Transverse colon (tissue), 4 donors: Measurements from ENCODE around the gene CAGE1. TPM values are rescaled to one million over a fixed set of nuclear protein-coding genes. Genes with fewer than 3 reads are reported as not detected.
"Not testable (repeated sequence)": the region's sequence is repeated elsewhere in the genome, so short reads cannot be mapped to it uniquely, and the experiment has no call there.

Source experiments
- DNase-seq: peaks from one replicate; pipeline ENCODE4 v3.0.0-alpha.2; 2019
- H3K27ac ChIP-seq, 4 donors: fragments of 200-600 bp; sonication (generic); 2 replicates each; pipeline ENCODE4 v1.5.1; 2016 to 2018; ENCODE audit warnings: inconsistent platforms in 4 of 4
- H3K27me3 ChIP-seq: fragments of 200-600 bp; sonication (generic); 2 replicates; pipeline ENCODE4 v1.5.1; 2017; ENCODE audit warnings: inconsistent platforms
- H3K36me3 ChIP-seq, 4 donors: fragments of 200-600 bp; sonication (generic); 2 replicates each; pipeline ENCODE4 v1.5.1; 2017 to 2019; ENCODE audit warnings: inconsistent platforms in 4 of 4
- H3K4me1 ChIP-seq, 4 donors: fragments of 200-600 bp; sonication (generic); 2 replicates each; pipeline ENCODE4 v1.5.1; 2017 to 2020; ENCODE audit warnings: inconsistent platforms in 4 of 4
- H3K4me3 ChIP-seq, 4 donors: fragments of 200-600 bp; sonication (generic); 1 replicate in 1 of 4; 2 replicates in 3 of 4; pipeline versions ENCODE4 v1.5.1 to v1.6.1; 2017 to 2019; ENCODE audit warnings: inconsistent platforms in 4 of 4
- H3K9me3 ChIP-seq, 2 donors: fragments of 200-600 bp; sonication (generic); 2 replicates each; pipeline ENCODE4 v1.5.1; 2017 to 2019; ENCODE audit warnings: inconsistent platforms in 2 of 2
- EP300 ChIP-seq: sonication (generic); formaldehyde crosslinking; IDR thresholded peaks from one replicate; pipeline ENCODE4 v1.6.1; 2017; ENCODE audit warnings: antibody characterized with exemption, low read depth
- POLR2A ChIP-seq: fragments of 450-650 bp; IDR thresholded peaks from one replicate; pipeline ENCODE4 v1.6.1; 2016; ENCODE audit warnings: antibody characterized with exemption, mild to moderate bottlenecking, moderate library complexity
- POLR2AphosphoS5 ChIP-seq, 3 donors: sonication (generic); formaldehyde crosslinking; IDR thresholded peaks; one replicate each; pipeline ENCODE4 v1.6.1; 2016; ENCODE audit warnings: antibody characterized with exemption in 3 of 3
- WGBS, 2 donors: methylation state at CpG; one replicate each; pipeline ENCODE4 v1.1.5; 2018; ENCODE audit warnings: low coverage in 1 of 2; 5-methylcytosine and 5-hydroxymethylcytosine counted together
- in situ Hi-C, 4 donors: fragments of 200-750 bp; cut with MboI; loops; one replicate each; pipeline versions ENCODE4 v1.15.0 to v1.15.1; 2017; ENCODE audit warnings: low sequenced_read_pairs in 3 of 4, low pct_ligation_motif_present in 1 of 4, low pct_unique_long_range_greater_than_20kb in 1 of 4
- intact Hi-C: fragments of 100-400 bp; cut with DNase I; formaldehyde crosslinking; loops from one replicate; pipeline ENCODE4 v1.15.1; 2023; ENCODE audit warnings: low total_unique reads
- total RNA-seq, 4 donors: library from RNA; depleted of rRNA; stranded (reverse); fragments of >200 nt; gene quantifications; one replicate each; pipeline ENCODE4 v1.1.0, GENCODE V29; 2016
- TF ChIP-seq, protein P1 (sequence below), 5 experiments: fragments of 200-600 bp in 3 of 5; fragments of 450-650 bp in 2 of 5; sonication (generic) in 3 of 5; IDR thresholded peaks; 1 replicate in 2 of 5; 2 replicates in 3 of 5; pipeline ENCODE4 v1.5.1; 2016 to 2017; ENCODE audit warnings: antibody characterized with exemption in 5 of 5, inconsistent platforms in 3 of 5, mild to moderate bottlenecking in 2 of 5, moderate library complexity in 1 of 5

CAGE1 gene
- total RNA-seq, 4 donors from 2014 or later: not detected

DNA sequence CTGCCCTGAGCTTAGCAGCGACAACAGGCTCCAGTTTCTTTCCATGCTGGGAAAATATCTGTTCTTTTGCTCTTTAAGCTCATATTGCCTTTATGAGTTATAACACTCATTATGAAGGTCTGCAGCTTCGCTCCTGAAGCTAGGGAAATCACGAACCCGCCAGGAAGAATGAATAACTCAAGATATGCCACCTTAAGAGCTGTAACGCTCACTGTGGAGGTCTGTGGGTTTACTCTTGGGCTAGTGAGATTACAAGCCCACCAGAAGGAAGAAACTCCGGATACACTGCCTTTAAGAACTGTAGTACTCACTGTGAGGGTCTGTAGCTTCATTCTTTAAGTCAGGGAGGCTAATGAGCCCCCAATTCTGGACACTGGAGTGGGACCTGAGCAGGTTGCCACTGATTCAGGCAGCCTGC, 73.6 kb downstream of the CAGE1 start:
- DNase-seq: no peak
- no peaks in the 10 kb centered on the region for H3K9me3 ChIP-seq
- H3K27ac ChIP-seq: no peak overlapping the region
- peaks cover 8 to 18% (median 11%) of the 10 kb centered on the region in 4 donors for H3K4me1 ChIP-seq
- H3K27me3 ChIP-seq: no peaks in the 10 kb centered on the region
- 86 to 92% methylated on average over 4 to 6 of the region's 6 CpGs for WGBS, 2 donors
- TF ChIP-seq, protein P1, sequence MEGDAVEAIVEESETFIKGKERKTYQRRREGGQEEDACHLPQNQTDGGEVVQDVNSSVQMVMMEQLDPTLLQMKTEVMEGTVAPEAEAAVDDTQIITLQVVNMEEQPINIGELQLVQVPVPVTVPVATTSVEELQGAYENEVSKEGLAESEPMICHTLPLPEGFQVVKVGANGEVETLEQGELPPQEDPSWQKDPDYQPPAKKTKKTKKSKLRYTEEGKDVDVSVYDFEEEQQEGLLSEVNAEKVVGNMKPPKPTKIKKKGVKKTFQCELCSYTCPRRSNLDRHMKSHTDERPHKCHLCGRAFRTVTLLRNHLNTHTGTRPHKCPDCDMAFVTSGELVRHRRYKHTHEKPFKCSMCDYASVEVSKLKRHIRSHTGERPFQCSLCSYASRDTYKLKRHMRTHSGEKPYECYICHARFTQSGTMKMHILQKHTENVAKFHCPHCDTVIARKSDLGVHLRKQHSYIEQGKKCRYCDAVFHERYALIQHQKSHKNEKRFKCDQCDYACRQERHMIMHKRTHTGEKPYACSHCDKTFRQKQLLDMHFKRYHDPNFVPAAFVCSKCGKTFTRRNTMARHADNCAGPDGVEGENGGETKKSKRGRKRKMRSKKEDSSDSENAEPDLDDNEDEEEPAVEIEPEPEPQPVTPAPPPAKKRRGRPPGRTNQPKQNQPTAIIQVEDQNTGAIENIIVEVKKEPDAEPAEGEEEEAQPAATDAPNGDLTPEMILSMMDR (IDR thresholded peaks at IDR 0.05): no peak
- no peak for TF ChIP-seq POLR2A
- TF ChIP-seq POLR2AphosphoS5 (IDR thresholded peaks at IDR 0.05): no peak
- no peak for TF ChIP-seq EP300
- in situ Hi-C loops (no loop called here), intact Hi-C loops (no loop called here)
- no peak overlapping the region for H3K4me3 ChIP-seq
- no peaks in the 10 kb centered on the region for H3K36me3 ChIP-seq

DNA sequence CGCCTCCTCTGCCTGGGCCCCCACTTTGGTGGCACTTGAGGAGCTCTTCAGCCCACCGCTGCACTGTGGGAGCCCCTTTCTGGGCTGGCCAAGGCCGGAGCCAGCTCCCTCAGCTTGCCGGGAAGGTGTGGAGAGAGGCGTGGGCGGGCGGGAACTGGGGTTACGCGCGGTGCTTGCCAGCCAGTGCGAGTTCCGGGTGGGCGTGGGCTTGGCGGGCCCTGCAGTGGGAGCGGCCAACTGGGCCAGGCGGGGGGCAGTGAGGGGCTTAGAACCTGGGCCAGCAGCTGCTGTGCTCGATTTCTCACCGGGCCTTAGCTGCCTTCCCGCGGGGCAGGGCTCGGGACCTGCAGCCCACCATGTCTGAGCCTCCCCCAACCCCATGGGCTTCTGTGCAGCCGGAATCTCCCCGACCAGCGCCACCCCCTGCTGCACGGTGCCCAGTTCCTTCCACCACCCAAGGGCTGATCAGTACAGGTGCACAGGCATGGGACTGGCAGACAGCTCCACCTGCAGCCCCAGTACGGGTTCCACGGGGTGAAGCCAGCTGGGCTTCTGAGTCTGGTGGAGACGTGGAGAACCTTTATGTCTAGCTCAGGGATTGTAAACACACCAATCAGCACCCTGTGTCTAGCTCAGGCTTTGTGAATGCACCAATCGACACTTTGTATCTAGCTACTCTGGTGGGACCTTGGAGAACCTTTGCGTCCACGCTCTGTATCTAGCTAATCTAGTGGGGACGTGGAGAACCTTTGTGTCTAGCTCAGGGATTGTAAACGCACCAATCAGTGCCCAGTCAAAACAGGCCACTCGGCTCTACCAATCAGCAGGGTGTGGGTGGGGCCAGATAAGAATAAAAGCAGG, 74.2 kb downstream of the CAGE1 start:
- H3K9me3 ChIP-seq, H3K27me3 ChIP-seq, intact Hi-C loops, DNase-seq, H3K36me3 ChIP-seq, in situ Hi-C loops, H3K4me3 ChIP-seq, H3K27ac ChIP-seq: not testable (repeated sequence)
- H3K4me1 ChIP-seq: peaks cover 9 to 24% (median 14%) of the 10 kb centered on the region in 4 donors
- WGBS, 2 donors: 89 to 95% methylated on average over 3 to 30 of the region's 34 CpGs

- Histone ChIP-seq H3K9me3 (no peaks in the 10 kb centered on the region), H3K27me3 (no peaks in the 10 kb centered on the region), H3K4me3 (no peak overlapping the region), H3K27ac (no peak overlapping the region), H3K4me1 (peaks cover 9 to 27% (median 15%) of the 10 kb centered on the region in 4 donors), H3K36me3 (peaks cover 0 to 2% (median 0%) of the 10 kb centered on the region in 4 donors)
- 98% methylated on average over 7 of the region's 7 CpGs; no CpG with 5 or more reads in 1 of the 2 donors for WGBS, 2 donors
- TF ChIP-seq POLR2A: no peak
- TF ChIP-seq, protein P1 (IDR thresholded peaks at IDR 0.05): no peak
- TF ChIP-seq EP300: no peak
- TF ChIP-seq POLR2AphosphoS5 (IDR thresholded peaks at IDR 0.05): no peak
- DNase-seq: no peak
- intact Hi-C loops (no loop called here), in situ Hi-C loops (no loop called here)
These were observed 75.1 kb downstream of the CAGE1 start for GRCh38 chr6:7314414-7314813.

GRCh38 chr6:7313505-7314165, 75.9 kb downstream of the CAGE1 start:
- in situ Hi-C loops: no loop called here
- peaks cover 9 to 29% (median 16%) of the 10 kb centered on the region in 4 donors for H3K4me1 ChIP-seq
- H3K36me3 ChIP-seq: peaks cover 0 to 9% (median 4%) of the 10 kb centered on the region in 4 donors
- DNase-seq: no peak
- no peak for TF ChIP-seq POLR2A
- no peak for TF ChIP-seq EP300
- no peak for TF ChIP-seq POLR2AphosphoS5 (IDR thresholded peaks at IDR 0.05)
- TF ChIP-seq, protein P1 (IDR thresholded peaks at IDR 0.05): no peak
- no peaks in the 10 kb centered on the region for H3K9me3 ChIP-seq
- WGBS, 2 donors: 68 to 86% methylated on average over 8 to 15 of the region's 15 CpGs
- H3K27me3 ChIP-seq: no peaks in the 10 kb centered on the region
- H3K4me3 ChIP-seq: peak overlapping the region in 3 of 4 donors; percentile 84 to 93 (median 87)
- peak overlapping the region; percentile 90 to 98 (median 94) for H3K27ac ChIP-seq
- intact Hi-C loops: loop anchor here (2.0 kb wide), 1 partner anchor 75 kb away; the partner anchor contains the start of genes CAGE1 and RIOK1
